ENCODE data around the gene F8A1. TPM values are rescaled to one million over a fixed set of nuclear protein-coding genes. Genes with fewer than 3 reads are reported as not detected.
A peak's percentile ranks its signal among the peaks of the same experiment; 100 is the strongest.
"Not testable (repeated sequence)": the region's sequence is repeated elsewhere in the genome, so short reads cannot be mapped to it uniquely, and the experiment has no call there.

The F8A1 gene
- total RNA-seq, 1 experiment from 2014 or later: 28.8 TPM

- DNase-seq (ENCODE audit: low read depth, low spot score); H3K27ac ChIP-seq (ENCODE audit: low read depth, low read length); BruUV-seq (replicated peaks); H3K9me2 ChIP-seq (ENCODE audit: insufficient read depth); H3K4me1 ChIP-seq (ENCODE audit: control insufficient read depth in 1 of 2, insufficient read depth in 2 of 2, low read length in 2 of 2); H3K9ac ChIP-seq (ENCODE audit: low read length); CTCF ChIA-PET; H3K9me3 ChIP-seq (ENCODE audit: control insufficient read depth in 1 of 2, insufficient read depth in 1 of 2, low read depth in 1 of 2, low read length in 2 of 2); H2AFZ ChIP-seq (ENCODE audit: low read depth, low read length, poor library complexity, severe bottlenecking); H3K79me2 ChIP-seq (ENCODE audit: insufficient read depth, low read length); H3K36me3 ChIP-seq (ENCODE audit: control insufficient read depth in 1 of 2, insufficient read depth in 2 of 2, low read length in 2 of 2); H3K4me2 ChIP-seq (ENCODE audit: low read length); RAD21 ChIA-PET (ENCODE audit: low non-redundant PET in 1 of 2, low total read pairs in 2 of 2, uncharacterized antibody in 2 of 2, unreplicated experiment in 2 of 2); H3K27me3 ChIP-seq (ENCODE audit: insufficient read depth, low read length); POLR2A ChIA-PET; H4K20me1 ChIP-seq (ENCODE audit: insufficient read depth); H3K4me3 ChIP-seq (replicated peaks in 1 of 2; ENCODE audit: low read depth in 1 of 2, low read length in 2 of 2); ATAC-seq; intact Hi-C loops (cut with micrococcal nuclease): not testable (repeated sequence)
Observed at GRCh38 chrX:154884069-154884468, 2.1 kb upstream of the F8A1 start.

- H3K9me3 ChIP-seq (ENCODE audit: control insufficient read depth in 1 of 2, insufficient read depth in 1 of 2, low read depth in 1 of 2, low read length in 2 of 2); H3K9me2 ChIP-seq (ENCODE audit: insufficient read depth); H4K20me1 ChIP-seq (ENCODE audit: insufficient read depth); H3K79me2 ChIP-seq (ENCODE audit: insufficient read depth, low read length); ATAC-seq; H3K4me3 ChIP-seq (replicated peaks in 1 of 2; ENCODE audit: low read depth in 1 of 2, low read length in 2 of 2); H2AFZ ChIP-seq (ENCODE audit: low read depth, low read length, poor library complexity, severe bottlenecking); RAD21 ChIA-PET (ENCODE audit: low non-redundant PET in 1 of 2, low total read pairs in 2 of 2, uncharacterized antibody in 2 of 2, unreplicated experiment in 2 of 2); H3K9ac ChIP-seq (ENCODE audit: low read length); DNase-seq (ENCODE audit: low read depth, low spot score); POLR2A ChIA-PET; BruUV-seq (replicated peaks); CTCF ChIA-PET; H3K27ac ChIP-seq (ENCODE audit: low read depth, low read length); H3K36me3 ChIP-seq (ENCODE audit: control insufficient read depth in 1 of 2, insufficient read depth in 2 of 2, low read length in 2 of 2); H3K4me1 ChIP-seq (ENCODE audit: control insufficient read depth in 1 of 2, insufficient read depth in 2 of 2, low read length in 2 of 2); H3K27me3 ChIP-seq (ENCODE audit: insufficient read depth, low read length); intact Hi-C loops (cut with micrococcal nuclease); H3K4me2 ChIP-seq (ENCODE audit: low read length): not testable (repeated sequence)
Observed at GRCh38 chrX:154885057-154885456, 1.1 kb upstream of the F8A1 start.

GRCh38 chrX:154885549-154885948 lies 606 bp upstream of the F8A1 start:
- DNase-seq (ENCODE audit: low read depth, low spot score); H3K27ac ChIP-seq (ENCODE audit: low read depth, low read length); H3K36me3 ChIP-seq (ENCODE audit: control insufficient read depth in 1 of 2, insufficient read depth in 2 of 2, low read length in 2 of 2); H3K27me3 ChIP-seq (ENCODE audit: insufficient read depth, low read length); H3K4me2 ChIP-seq (ENCODE audit: low read length); H3K79me2 ChIP-seq (ENCODE audit: insufficient read depth, low read length); POLR2A ChIA-PET; CTCF ChIA-PET; H3K9me3 ChIP-seq (ENCODE audit: control insufficient read depth in 1 of 2, insufficient read depth in 1 of 2, low read depth in 1 of 2, low read length in 2 of 2); intact Hi-C loops (cut with micrococcal nuclease); H3K9me2 ChIP-seq (ENCODE audit: insufficient read depth); ATAC-seq; BruUV-seq (replicated peaks); RAD21 ChIA-PET (ENCODE audit: low non-redundant PET in 1 of 2, low total read pairs in 2 of 2, uncharacterized antibody in 2 of 2, unreplicated experiment in 2 of 2); H3K9ac ChIP-seq (ENCODE audit: low read length); H2AFZ ChIP-seq (ENCODE audit: low read depth, low read length, poor library complexity, severe bottlenecking); H4K20me1 ChIP-seq (ENCODE audit: insufficient read depth); H3K4me1 ChIP-seq (ENCODE audit: control insufficient read depth in 1 of 2, insufficient read depth in 2 of 2, low read length in 2 of 2); H3K4me3 ChIP-seq (replicated peaks in 1 of 2; ENCODE audit: low read depth in 1 of 2, low read length in 2 of 2): not testable (repeated sequence)

DNA sequence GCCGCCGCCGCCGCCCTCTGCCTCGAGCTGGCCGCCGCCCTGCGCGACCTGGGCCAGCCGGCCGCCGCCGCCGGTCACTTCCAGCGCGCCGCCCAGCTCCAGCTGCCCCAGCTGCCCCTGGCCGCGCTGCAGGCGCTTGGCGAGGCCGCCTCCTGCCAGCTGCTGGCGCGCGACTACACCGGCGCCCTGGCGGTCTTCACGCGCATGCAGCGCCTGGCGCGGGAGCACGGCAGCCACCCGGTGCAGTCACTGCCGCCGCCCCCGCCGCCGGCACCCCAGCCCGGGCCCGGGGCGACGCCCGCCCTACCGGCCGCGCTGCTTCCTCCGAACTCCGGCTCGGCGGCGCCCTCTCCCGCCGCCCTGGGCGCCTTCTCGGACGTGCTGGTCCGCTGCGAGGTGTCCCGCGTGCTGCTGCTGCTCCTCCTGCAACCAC lies 650 bp downstream of the F8A1 start:
- H3K36me3 ChIP-seq (ENCODE audit: control insufficient read depth in 1 of 2, insufficient read depth in 2 of 2, low read length in 2 of 2); H2AFZ ChIP-seq (ENCODE audit: low read depth, low read length, poor library complexity, severe bottlenecking); H3K27ac ChIP-seq (ENCODE audit: low read depth, low read length); H3K4me1 ChIP-seq (ENCODE audit: control insufficient read depth in 1 of 2, insufficient read depth in 2 of 2, low read length in 2 of 2); intact Hi-C loops (cut with micrococcal nuclease); H3K9me2 ChIP-seq (ENCODE audit: insufficient read depth); BruUV-seq (replicated peaks); H3K79me2 ChIP-seq (ENCODE audit: insufficient read depth, low read length); CTCF ChIA-PET; H4K20me1 ChIP-seq (ENCODE audit: insufficient read depth); H3K9ac ChIP-seq (ENCODE audit: low read length); H3K4me2 ChIP-seq (ENCODE audit: low read length); POLR2A ChIA-PET; H3K27me3 ChIP-seq (ENCODE audit: insufficient read depth, low read length); H3K4me3 ChIP-seq (replicated peaks in 1 of 2; ENCODE audit: low read depth in 1 of 2, low read length in 2 of 2); RAD21 ChIA-PET (ENCODE audit: low non-redundant PET in 1 of 2, low total read pairs in 2 of 2, uncharacterized antibody in 2 of 2, unreplicated experiment in 2 of 2); H3K9me3 ChIP-seq (ENCODE audit: control insufficient read depth in 1 of 2, insufficient read depth in 1 of 2, low read depth in 1 of 2, low read length in 2 of 2); DNase-seq (ENCODE audit: low read depth, low spot score): not testable (repeated sequence)
- ATAC-seq: peak; percentile 58
